ENCODE data around the gene SYCN.
A peak's percentile ranks its signal among the peaks of the same experiment; 100 is the strongest.
"Not testable (repeated sequence)": the region's sequence is repeated elsewhere in the genome, so short reads cannot be mapped to it uniquely, and the experiment has no call there.

SYCN gene

DNA sequence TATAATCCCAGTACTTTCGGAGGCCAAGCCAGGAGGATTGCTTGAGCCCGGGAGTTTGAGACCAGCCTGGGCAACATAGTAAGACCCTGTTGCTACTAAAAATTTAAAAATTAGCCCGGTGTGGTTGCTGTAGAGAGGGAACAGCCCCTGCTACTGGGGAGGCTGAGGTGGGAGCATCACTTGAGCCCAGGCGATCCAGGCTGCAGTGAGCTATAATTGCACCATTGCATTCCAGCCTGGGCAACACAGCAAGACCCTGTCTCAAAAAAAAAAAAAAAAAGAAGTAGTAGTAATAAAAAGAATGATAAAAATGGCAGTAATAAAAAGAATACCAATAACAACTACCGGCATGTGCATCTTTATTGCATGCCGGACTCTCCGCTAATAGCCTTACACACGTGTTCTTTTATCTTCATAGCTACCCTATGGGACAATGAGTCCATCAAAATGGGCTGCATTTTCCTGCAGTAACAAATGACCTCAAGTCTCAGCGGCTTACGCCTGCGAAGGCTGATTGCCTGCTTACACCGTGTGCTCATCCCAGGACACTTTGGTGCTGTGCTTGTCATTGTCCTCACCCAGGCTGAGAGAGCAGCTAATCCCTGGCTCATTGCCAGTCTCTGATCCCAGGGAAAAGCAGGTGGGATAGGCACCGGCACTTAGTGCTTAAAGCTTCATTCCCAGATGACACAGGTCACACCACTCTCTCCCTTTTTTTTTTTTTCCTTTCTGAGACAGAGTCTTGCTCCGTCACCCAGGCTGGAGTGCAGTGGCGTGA, 14.4 kb upstream of the SYCN start:
- H3K4me3 ChIP-seq (ENCODE audit: low read length): no peak overlapping the region
- no peak for TF ChIP-seq CTCF (conservative IDR thresholded peaks at IDR 0.05; ENCODE audit: low read depth, low read length)
- DNase-seq (ENCODE audit: low read depth): no peak

DNA sequence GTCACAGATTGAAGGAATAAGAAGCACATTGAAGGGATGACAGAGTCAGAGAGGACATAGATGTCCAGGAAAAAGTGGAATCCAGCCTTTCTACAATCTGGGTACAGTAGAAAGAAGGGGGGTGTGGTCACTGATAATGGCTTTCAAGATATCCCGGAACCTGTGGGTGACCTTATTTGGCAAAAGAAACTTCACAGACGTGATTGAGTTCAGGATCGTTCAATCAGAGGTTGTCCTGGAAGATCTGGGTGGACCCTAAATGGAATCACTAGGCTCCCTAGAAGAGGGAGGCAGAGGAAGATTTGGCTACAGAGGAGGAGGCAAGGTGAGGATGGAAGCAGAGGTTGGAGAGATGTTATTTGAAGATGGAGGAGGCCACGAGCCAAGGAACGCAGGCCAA, 13.0 kb upstream of the SYCN start:
- H3K4me3 ChIP-seq (ENCODE audit: low read length): no peak overlapping the region
- no peak for DNase-seq (ENCODE audit: low read depth)
- no peak for TF ChIP-seq CTCF (conservative IDR thresholded peaks at IDR 0.05; ENCODE audit: low read depth, low read length)

GRCh38 chr19:39215323-39215722, 11.3 kb upstream of the SYCN start:
- H3K4me3 ChIP-seq (ENCODE audit: low read length); DNase-seq (ENCODE audit: low read depth): not testable (repeated sequence)

- H3K4me3 ChIP-seq (ENCODE audit: low read length): no peak overlapping the region
- DNase-seq (ENCODE audit: low read depth): no peak
- peak; percentile 38 for TF ChIP-seq CTCF (conservative IDR thresholded peaks at IDR 0.05; ENCODE audit: low read depth, low read length)
Measured at GRCh38 chr19:39212375-39212742, 8.3 kb upstream of the SYCN start.

- no peak for DNase-seq (ENCODE audit: low read depth)
- TF ChIP-seq CTCF (conservative IDR thresholded peaks at IDR 0.05; ENCODE audit: low read depth, low read length): no peak
- no peak overlapping the region for H3K4me3 ChIP-seq (ENCODE audit: low read length)
Measured at GRCh38 chr19:39211731-39212374, 7.8 kb upstream of the SYCN start.

DNA sequence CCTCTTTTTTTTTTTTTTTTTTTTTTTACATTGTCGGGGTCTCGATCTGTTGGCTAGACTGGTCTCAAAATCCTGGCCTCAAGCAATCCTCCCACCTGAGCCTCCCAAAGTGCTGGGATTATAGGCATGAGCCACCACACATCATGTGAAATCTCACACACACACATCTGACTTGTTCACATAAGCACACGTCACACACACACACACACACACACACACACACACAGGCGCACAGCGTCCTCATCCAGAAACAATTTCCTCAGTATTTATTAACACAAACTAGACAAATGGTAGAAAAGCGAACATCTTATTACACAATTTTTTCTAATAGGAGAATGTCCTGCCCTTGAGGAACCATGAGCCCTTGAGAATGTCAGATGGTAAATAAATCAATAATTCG, 5.1 kb upstream of the SYCN start:
- TF ChIP-seq CTCF (conservative IDR thresholded peaks at IDR 0.05; ENCODE audit: low read depth, low read length): no peak
- DNase-seq (ENCODE audit: low read depth): no peak
- H3K4me3 ChIP-seq (ENCODE audit: low read length): no peak overlapping the region

GRCh38 chr19:39208175-39208795, 4.2 kb upstream of the SYCN start:
- no peak for TF ChIP-seq CTCF (conservative IDR thresholded peaks at IDR 0.05; ENCODE audit: low read depth, low read length)
- no peak overlapping the region for H3K4me3 ChIP-seq (ENCODE audit: low read length)
- DNase-seq (ENCODE audit: low read depth): no peak

Measured in retinal pigment epithelial cell (primary cell).